Activated T-cell treated with anti-CD3 and anti-CD28 coated beads, Interleukin-2, amount 50 U/mL, for 24 hours (primary cell): ENCODE data around the gene EPN2.
"Not testable (repeated sequence)": the region's sequence is repeated elsewhere in the genome, so short reads cannot be mapped to it uniquely, and the experiment has no call there.

Experiments
- DNase-seq: peaks from one replicate; pipeline ENCODE4 v3.0.0-alpha.2; 2020
- H3K27ac Mint-ChIP-seq: 2 replicates; pipeline ENCODE4 v1.8.0; 2020; ENCODE audit warnings: mild to moderate bottlenecking, mixed read lengths
- H3K27me3 Mint-ChIP-seq: 2 replicates; pipeline ENCODE4 v1.8.0; 2020; ENCODE audit warnings: mixed read lengths
- H3K36me3 Mint-ChIP-seq: 2 replicates; pipeline ENCODE4 v1.8.0; 2020; ENCODE audit warnings: low read depth, mixed read lengths
- H3K4me1 Mint-ChIP-seq: 2 replicates; pipeline ENCODE4 v1.8.0; 2020; ENCODE audit warnings: low read depth, mixed read lengths
- H3K4me3 Mint-ChIP-seq: 2 replicates; pipeline ENCODE4 v1.8.0; 2020; ENCODE audit warnings: mild to moderate bottlenecking, moderate library complexity, mixed read lengths
- H3K9me3 Mint-ChIP-seq: 2 replicates; pipeline ENCODE4 v1.8.0; 2020; ENCODE audit warnings: mixed read lengths

The EPN2 gene

DNA sequence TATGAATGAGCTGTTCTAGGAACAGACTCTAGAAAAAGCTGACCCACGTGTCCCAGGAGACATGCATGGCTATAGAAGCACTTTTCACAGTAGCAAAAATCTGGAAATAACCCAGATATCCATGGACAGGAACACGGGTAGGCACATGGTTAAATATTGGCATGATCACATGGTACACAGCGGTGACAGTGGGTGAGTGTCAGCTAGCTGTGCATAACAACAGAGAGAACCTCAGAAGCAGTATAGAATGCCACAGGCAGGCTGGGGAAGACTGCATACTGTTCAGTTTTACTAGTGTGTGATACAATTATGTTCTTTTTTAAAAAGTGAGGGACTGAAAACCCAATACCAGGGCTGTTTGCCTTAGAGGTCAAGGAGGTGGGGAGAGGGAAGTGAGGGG, 31.4 kb downstream of the EPN2 start:
- Mint-ChIP-seq H3K36me3 (no peaks in the 10 kb centered on the region), H3K27me3 (peaks cover 19% of the 10 kb centered on the region), H3K4me3 (no peak overlapping the region), H3K27ac (no peak overlapping the region), H3K9me3 (no peaks in the 10 kb centered on the region), H3K4me1 (peaks cover 4% of the 10 kb centered on the region)
- DNase-seq = no peak

DNA sequence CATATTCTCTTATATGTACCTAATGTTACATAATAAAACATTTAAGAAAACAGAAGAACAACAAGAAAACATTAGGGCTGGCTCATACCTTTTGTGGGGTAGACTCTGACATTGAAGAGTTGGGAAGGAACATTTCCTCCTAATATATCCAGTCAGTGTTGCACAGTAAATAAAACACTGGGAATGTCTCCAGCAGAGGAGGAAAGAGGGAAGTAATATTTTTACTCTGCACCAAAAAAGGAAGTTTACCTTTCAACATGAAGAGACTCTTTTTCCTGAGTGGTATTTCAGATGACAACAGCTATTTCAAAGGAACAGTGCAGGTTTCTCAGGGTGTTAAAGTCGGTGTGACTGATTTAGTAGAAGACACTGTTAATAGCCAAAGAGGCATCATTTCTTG, 31.9 kb downstream of the EPN2 start:
- H3K27me3 Mint-ChIP-seq = peaks cover 19% of the 10 kb centered on the region
- no peaks in the 10 kb centered on the region for H3K9me3 Mint-ChIP-seq
- no peaks in the 10 kb centered on the region for H3K36me3 Mint-ChIP-seq
- no peak for DNase-seq
- no peak overlapping the region for H3K4me3 Mint-ChIP-seq
- peaks cover 3% of the 10 kb centered on the region for H3K4me1 Mint-ChIP-seq
- no peak overlapping the region for H3K27ac Mint-ChIP-seq

DNA sequence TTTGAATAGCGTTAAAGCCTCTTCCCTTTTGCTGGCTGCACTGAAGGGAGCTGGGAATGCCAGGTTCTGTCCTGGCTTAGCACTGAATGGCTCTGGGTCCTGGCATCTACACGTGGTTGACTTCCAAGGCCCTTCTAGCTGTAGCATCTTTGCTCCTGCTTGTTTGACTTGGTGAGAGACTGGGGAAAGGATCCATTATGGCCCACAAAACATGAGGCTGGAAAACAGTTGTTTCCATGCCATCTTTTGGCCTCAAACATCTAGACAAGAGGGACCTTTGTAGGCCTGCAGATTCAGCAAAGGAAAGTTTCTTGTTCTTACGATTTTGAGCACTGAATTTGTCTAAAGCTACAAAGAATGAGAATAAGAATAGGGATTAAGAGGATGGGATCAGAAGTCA, 32.5 kb downstream of the EPN2 start:
- DNase-seq = no peak
- H3K9me3 Mint-ChIP-seq = no peaks in the 10 kb centered on the region
- H3K4me3 Mint-ChIP-seq = no peak overlapping the region
- H3K27ac Mint-ChIP-seq = no peak overlapping the region
- peaks cover 16% of the 10 kb centered on the region for H3K27me3 Mint-ChIP-seq
- peaks cover 3% of the 10 kb centered on the region for H3K4me1 Mint-ChIP-seq
- no peaks in the 10 kb centered on the region for H3K36me3 Mint-ChIP-seq

DNA sequence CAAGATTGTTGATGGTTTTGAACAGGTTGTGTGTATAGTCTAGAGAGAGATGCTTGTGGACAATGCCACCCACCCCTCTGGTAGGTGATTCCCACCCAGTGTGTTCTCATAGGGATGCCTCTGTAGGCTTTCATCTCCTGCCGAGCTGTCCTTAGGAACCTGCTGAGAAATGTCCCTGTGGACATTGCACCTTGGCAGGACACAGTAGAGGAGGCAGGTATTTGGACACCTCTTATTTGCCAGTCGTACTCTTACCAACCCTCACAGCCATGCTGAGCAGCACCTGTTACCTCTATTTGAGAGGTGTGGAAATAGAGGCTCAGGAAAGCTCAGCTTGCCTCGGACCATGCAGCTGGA, 33.2 kb downstream of the EPN2 start:
- Mint-ChIP-seq H3K36me3 (no peaks in the 10 kb centered on the region), H3K27me3 (peaks cover 13% of the 10 kb centered on the region), H3K27ac (no peak overlapping the region), H3K4me1 (peaks cover 3% of the 10 kb centered on the region), H3K4me3 (no peak overlapping the region), H3K9me3 (no peaks in the 10 kb centered on the region)
- no peak for DNase-seq

DNA sequence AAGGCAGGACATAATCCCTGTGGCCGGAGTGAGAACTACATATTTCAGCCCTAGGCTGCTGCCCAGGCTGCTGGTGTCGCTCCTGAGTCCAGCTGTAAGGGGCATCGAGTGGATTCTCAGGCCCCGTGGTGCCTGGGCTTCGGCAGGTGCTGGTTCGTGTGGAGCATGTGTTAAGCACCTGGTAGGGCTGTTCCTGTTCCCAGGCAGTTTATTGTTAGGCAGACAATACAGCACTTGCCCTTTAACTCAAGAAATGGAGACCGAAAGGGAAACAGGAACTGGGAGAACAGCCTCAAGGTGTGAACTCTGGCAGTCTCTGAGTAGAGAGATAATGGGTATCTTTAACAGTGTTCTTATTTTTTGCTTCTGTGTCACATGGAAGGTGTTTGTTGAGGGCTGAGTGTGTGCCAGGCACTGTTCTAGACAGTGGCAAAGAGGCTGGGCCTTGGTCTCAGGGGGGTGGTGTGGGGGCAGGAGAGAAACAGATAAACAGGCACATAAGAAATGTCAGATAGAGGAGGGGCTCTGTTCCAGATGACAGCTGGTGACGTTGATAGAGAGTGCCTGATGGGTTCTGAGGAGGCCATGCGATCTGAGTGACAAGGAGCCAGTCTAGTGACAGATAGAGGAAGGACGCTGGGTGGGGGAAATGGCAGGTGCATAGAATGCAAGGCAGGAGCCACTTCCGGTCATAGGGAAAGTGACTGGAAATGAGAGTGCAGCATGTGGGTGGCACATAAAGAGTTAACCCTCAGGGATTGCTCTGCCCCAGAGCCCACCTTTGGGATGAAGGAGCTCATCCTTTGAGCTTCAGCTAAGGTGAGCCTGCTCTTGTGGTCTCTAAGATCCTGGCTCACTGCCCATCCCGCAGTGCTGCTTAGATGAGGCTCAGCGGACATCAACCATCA, 33.8 kb downstream of the EPN2 start:
- Mint-ChIP-seq H3K9me3 (no peaks in the 10 kb centered on the region), H3K4me3 (no peak overlapping the region), H3K36me3 (no peaks in the 10 kb centered on the region), H3K4me1 (peaks cover 5% of the 10 kb centered on the region), H3K27me3 (peaks cover 13% of the 10 kb centered on the region), H3K27ac (no peak overlapping the region)
- DNase-seq = no peak

DNA sequence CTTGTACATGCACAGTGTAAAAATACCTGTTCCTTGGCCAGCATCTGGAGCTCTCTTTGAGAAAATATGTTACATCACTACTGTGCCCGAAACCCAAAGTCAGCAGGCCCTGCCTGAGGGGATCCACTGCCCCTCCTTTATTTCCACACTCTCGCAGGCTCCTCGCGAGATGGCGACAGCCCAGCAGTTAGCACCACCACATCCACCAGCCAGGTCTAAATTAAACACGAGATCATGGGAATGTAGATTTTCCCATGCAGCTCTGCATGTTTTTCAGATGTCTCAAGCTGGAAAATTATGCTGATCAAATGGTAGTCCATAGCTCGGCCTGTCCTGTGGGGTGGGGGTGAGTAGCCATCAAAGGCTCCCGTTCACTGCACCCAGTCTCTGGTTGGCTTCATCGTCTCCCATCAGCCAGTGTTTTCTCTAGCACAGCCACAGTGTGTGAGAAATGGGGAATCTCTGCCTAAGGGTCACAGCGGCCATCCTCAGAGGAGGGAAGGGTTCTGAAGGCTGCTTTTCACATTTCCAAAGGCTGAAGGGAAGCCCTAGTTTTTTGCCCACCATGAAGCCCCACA, 34.7 kb downstream of the EPN2 start:
- Mint-ChIP-seq H3K9me3 (no peaks in the 10 kb centered on the region), H3K4me1 (peaks cover 5% of the 10 kb centered on the region), H3K4me3 (no peak overlapping the region), H3K27me3 (peaks cover 11% of the 10 kb centered on the region), H3K36me3 (no peaks in the 10 kb centered on the region), H3K27ac (no peak overlapping the region)
- no peak for DNase-seq

DNA sequence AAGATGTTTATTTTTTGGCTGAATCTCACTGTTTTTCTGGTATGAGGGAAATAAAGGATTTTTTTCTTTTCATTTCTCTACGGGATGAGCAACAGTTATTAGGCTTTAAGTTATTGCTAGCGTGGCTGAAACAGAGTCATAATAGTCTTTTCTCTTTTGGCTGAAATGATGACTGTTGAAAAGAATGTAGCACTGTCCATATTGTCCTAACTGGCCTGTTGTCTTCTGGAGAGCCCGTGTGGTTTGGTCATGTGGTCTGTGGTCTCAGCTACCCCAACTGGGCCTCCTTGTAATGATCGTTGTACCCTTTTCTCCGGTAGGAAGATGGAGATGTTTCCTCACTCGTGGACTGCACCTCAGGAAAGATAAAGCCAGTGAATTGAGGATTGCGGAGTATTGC, 36.6 kb downstream of the EPN2 start:
- no peaks in the 10 kb centered on the region for H3K36me3 Mint-ChIP-seq
- H3K9me3 Mint-ChIP-seq = no peaks in the 10 kb centered on the region
- DNase-seq = no peak

DNA sequence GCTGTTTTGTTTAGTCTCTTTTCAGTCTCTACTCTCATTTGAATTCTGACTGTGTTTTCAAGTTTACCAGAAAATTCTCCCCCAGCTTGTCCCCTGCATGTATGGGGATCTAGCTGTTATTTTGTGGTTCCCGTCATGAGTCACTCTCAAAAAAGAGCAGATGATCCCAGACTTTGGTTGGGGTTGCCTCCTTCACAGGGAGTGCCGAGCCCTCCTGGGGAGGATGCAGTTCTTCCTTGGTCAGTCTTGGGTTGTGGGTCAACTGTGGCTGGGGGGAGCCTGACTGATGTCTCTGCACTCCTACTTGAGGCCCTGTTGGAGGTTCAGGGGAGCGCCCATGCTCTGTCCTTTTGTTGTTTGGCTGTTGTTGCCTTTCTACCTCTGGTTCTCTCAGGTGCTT, 37.7 kb downstream of the EPN2 start:
- Mint-ChIP-seq H3K27me3 (peaks cover 6% of the 10 kb centered on the region), H3K4me1 (peaks cover 5% of the 10 kb centered on the region), H3K9me3 (no peaks in the 10 kb centered on the region), H3K36me3 (no peaks in the 10 kb centered on the region), H3K4me3 (no peak overlapping the region), H3K27ac (no peak overlapping the region)
- no peak for DNase-seq

More for the DNA sequence above, 36.6 kb downstream of the EPN2 start:
- Mint-ChIP-seq H3K27me3 (peaks cover 11% of the 10 kb centered on the region), H3K4me1 (peaks cover 5% of the 10 kb centered on the region), H3K4me3 (no peak overlapping the region), H3K27ac (no peak overlapping the region)

DNA sequence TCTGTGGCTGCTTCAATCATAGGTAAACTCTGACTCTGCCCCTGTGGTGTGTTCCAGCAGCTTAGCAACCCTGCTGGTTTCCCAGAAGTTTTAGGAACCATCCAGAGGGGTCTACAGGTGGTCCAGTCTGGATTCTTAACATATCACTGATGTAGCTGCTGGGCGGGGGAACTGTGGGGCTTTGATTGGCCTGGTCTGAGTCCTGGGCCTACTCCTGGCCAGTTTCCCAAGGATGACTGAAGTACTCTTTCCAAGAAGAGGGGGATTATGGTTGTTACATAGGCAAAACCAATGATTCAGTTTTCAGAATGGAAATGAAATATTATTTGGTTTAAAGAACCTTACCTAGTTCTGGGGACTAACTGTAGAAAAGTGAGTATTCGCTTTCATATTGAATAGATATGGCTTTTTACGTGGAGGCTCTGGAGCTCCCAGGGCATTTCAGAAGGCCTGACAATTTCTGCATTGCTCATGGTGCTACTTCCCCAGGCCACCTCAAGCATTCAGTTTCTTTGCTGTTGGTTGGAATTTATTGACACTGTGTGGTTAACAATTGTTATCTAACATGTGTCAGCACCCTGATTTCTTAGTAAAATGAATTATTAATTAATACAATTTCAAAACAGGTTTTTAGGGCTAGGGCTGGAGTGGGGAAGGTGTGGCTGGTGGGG, 38.4 kb downstream of the EPN2 start:
- H3K9me3 Mint-ChIP-seq = no peaks in the 10 kb centered on the region
- H3K4me1 Mint-ChIP-seq = peaks cover 5% of the 10 kb centered on the region
- no peak overlapping the region for H3K4me3 Mint-ChIP-seq
- no peak overlapping the region for H3K27ac Mint-ChIP-seq
- no peak for DNase-seq
- no peaks in the 10 kb centered on the region for H3K36me3 Mint-ChIP-seq
- peaks cover 4% of the 10 kb centered on the region for H3K27me3 Mint-ChIP-seq

DNA sequence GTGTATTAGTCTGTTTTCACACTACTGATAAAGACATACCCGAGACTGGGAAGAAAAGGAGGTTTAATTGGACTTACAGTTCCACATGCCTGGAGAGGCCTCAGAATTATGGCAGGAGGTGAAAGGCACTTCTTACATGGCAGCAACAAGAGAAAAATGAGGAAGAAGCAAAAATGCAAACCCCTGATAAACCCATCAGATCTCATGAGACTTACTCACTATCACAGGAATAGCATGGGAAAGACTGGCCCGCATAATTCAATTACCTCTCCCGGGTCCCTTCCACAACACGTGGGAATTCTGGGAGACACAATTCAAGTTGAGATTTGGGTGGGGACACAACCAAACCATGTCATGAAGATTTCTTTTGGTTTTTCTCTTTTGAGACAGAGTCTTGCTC, 41.1 kb downstream of the EPN2 start:
- not testable (repeated sequence) for H3K27me3 Mint-ChIP-seq, H3K4me1 Mint-ChIP-seq, H3K4me3 Mint-ChIP-seq, H3K9me3 Mint-ChIP-seq, H3K36me3 Mint-ChIP-seq, DNase-seq, H3K27ac Mint-ChIP-seq

DNA sequence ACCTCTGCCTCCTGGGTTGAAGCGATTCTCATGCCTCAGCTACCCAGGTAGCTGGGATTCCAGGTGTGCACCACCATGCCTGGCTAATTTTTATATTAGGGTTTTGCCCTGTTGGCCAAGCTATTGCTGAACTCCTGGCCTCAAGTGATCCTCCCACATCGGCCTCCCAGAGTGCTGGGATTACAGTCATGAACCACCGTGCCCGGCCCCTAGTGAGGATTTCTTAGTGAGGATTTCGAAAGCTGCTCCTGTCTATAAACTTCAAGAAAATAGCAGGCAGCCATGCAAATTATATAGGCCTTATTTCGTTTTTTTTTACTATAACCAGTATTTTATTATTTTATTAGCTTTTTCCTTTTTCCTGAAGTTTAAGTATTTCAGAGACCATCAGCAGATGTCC, 41.6 kb downstream of the EPN2 start:
- H3K27ac Mint-ChIP-seq = no peak overlapping the region
- peaks cover 6% of the 10 kb centered on the region for H3K4me1 Mint-ChIP-seq
- H3K27me3 Mint-ChIP-seq = no peaks in the 10 kb centered on the region
- H3K9me3 Mint-ChIP-seq = no peaks in the 10 kb centered on the region
- H3K36me3 Mint-ChIP-seq = peaks cover 4% of the 10 kb centered on the region
- no peak overlapping the region for H3K4me3 Mint-ChIP-seq
- DNase-seq = no peak

DNA sequence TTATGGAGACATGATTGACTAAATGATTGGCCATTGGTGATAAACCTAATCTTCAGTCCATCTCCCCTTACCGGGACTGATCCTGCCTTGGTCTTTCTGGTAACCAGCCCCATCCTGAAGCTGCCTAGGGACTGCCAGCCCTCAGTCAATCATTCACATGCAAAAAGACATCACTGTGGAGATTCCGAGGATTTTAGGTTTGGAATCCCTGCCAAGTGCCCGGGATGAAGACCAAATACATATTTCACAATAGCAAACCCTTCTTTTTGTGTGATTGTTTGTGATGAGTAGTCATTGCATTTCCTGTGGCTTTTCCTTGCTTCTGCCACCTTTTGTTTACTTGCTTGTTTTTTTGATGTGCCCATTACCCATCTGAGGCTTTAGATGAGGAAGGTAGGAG, 44.0 kb downstream of the EPN2 start:
- Mint-ChIP-seq H3K27ac (no peak overlapping the region), H3K4me3 (no peak overlapping the region), H3K36me3 (peaks cover 4% of the 10 kb centered on the region), H3K9me3 (no peaks in the 10 kb centered on the region), H3K27me3 (no peaks in the 10 kb centered on the region), H3K4me1 (peaks cover 18% of the 10 kb centered on the region)
- no peak for DNase-seq

DNA sequence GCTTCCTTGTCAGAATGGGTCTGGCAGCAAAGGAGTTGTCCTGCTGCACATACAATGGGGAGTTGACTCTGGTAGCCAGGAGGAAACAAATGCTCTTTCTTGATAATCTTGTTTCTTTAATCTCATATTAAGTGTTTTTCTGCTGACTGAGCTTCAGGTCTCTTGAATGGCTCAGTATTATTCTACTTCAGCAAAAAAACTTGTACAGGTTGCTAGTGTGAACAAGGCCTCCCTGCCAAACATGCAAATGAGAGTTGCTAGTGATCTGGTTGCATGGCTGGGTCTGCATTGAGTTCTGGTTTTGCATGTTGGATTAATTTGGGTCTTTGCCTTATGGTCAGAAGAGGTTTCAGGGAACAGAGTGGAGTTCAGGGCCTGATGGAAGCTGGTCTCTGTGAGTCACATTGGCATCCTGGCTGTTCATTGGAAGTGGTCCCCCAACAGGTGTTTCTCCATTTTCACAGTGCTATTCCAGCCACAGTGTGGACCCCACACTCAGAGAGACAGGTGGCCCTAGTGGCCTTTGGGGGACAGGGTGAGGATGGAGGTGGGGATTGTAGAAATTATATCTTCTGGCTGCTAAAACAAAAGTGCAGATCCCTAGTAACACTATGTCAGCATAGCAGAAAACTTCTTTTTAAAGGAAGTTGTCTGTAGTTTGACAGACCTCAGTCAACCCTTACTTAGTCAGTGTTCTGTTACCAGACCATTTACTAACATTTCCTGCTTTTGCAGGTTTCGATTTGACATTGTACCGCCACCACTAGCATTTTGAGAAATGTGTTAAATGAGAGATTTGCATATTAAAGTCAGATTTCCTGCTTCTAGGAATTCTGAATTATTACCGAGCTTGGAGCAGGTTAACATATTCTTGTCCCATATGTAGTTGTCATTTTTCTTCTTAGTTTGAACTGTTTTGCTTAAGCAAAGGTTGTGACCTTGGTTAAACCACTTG, 47.1 kb downstream of the EPN2 start:
- Mint-ChIP-seq H3K36me3 (peaks cover 4% of the 10 kb centered on the region), H3K27me3 (peaks cover 1% of the 10 kb centered on the region), H3K27ac (peak overlapping the region; percentile 68), H3K9me3 (no peaks in the 10 kb centered on the region), H3K4me1 (peaks cover 18% of the 10 kb centered on the region), H3K4me3 (no peak overlapping the region)
- no peak for DNase-seq

DNA sequence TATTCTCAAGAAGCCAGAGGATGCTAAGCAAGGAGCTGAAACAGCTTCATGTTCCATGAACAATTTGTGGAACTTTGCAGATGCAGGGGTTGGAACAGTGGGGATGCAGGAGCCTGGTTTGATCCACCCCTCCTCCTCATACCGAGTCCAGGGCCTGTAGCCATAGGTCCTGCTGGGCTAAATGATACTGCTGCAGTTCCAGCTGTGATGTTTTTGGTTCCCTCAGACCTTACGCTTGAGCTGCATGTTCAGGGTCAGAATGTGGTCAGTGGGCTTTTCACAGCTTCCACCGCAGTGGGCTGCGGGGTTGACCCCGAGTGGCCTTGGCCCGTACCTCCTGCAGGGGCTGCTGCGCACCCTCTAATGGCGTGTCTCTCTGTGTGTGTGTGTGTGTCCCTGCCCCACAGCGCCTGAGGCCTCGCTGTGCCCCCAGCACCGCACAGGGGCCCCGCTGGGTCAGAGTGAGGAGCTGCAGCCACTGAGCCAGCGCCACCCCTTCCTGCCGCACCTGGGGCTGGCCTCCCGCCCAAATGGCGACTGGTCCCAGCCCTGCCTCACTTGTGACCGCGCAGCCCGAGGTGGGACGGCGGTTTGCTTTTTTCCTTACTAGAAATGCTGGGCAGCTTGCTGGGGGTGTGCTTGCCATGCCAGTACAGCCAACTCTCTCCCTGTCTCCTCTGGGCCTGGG, 48.2 kb downstream of the EPN2 start:
- no peak for DNase-seq
- peaks cover 4% of the 10 kb centered on the region for H3K36me3 Mint-ChIP-seq
- H3K4me1 Mint-ChIP-seq = peaks cover 20% of the 10 kb centered on the region
- peaks cover 9% of the 10 kb centered on the region for H3K27me3 Mint-ChIP-seq
- H3K4me3 Mint-ChIP-seq = no peak overlapping the region
- H3K27ac Mint-ChIP-seq = no peak overlapping the region
- H3K9me3 Mint-ChIP-seq = no peaks in the 10 kb centered on the region
